Measurements from ENCODE around the gene MAD2L1BP. TPM values are rescaled to one million over a fixed set of nuclear protein-coding genes. Genes with fewer than 3 reads are reported as not detected.
"Not testable (repeated sequence)": the region's sequence is repeated elsewhere in the genome, so short reads cannot be mapped to it uniquely, and the experiment has no call there.

MAD2L1BP gene
- total RNA-seq, 1 experiment from 2014 or later = 44.2 TPM

DNA sequence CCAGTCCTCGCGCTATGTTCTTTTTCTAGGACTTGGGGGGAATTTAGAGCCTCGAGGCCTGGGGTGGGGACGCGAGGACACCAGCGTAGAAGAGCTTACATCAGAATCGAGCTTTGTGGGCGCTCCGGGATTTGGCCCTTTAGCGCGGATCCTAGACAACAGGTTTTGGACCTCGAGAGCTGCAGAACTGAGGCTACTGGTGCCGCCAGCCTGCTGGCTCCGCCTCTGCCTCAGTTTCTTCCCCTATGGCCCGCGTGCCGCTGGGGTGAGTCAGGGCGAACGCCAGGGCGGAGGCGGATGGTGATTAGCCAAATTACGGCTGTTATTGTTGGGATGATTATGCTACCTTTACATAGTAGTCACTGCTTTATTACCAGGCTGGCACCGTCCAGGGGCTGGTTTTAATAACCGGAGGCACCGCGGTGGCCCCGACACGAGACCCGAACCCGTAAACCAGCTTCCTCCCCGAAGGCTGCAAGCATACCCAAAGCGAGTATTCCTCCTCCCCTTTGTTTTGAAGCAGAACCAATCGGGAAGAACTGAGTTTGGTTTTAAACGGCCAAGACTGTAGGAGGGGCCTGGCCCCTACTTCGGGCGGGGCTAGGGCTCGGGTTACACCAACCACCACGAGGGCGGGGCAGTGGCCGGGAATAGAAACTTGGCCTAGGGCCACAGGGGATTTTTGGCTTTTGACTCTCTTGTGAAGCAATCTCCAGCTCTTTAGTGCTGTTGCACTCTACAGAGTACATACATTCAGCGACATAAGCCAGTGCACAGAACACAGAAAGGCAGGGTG lies 5.9 kb upstream of the MAD2L1BP start:
- BruUV-seq (replicated peaks) = TSS peak; percentile 93
- intact Hi-C loops (cut with micrococcal nuclease; ENCODE audit: unreplicated experiment) = no loop called here
- in situ Hi-C loops (cut with HindIII; ENCODE audit: low pct_unique_long_range_greater_than_20kb, low sequenced_read_pairs) = no loop called here
- peak; percentile 95 for DNase-seq (ENCODE audit: low read depth, low spot score)
- peak overlapping the region; percentile 92 for H3K27ac ChIP-seq (ENCODE audit: low read length)
- H3K4me1 ChIP-seq (ENCODE audit: control insufficient read depth, insufficient read depth, low read length) = peaks cover 21% of the 10 kb centered on the region
- H3K27me3 ChIP-seq (ENCODE audit: control insufficient read depth, insufficient read depth, low read length) = no peaks in the 10 kb centered on the region
- H3K9me3 ChIP-seq (ENCODE audit: control insufficient read depth, insufficient read depth, low read depth, low read length) = no peaks in the 10 kb centered on the region
- no peaks in the 10 kb centered on the region; the same call in 1 of the 2 replicates for H3K36me3 ChIP-seq (ENCODE audit: control insufficient read depth, insufficient read depth, low read length)
- TF ChIP-seq SIN3A (IDR thresholded peaks at IDR 0.05; ENCODE audit: borderline replicate concordance, insufficient read depth, low read depth, low read length) = 0 out of 2 replicates have a peak, but pooled peaks have one; percentile 16
- TF ChIP-seq CTCF (IDR thresholded peaks at IDR 0.05) = no peak
- TF ChIP-seq REST (IDR thresholded peaks at IDR 0.05; ENCODE audit: insufficient read depth in 1 of 2, low read depth in 2 of 2, low read length in 1 of 2) = no peak
- peak; percentile 61 for TF ChIP-seq POLR2AphosphoS5 (IDR thresholded peaks at IDR 0.05; ENCODE audit: low read depth, low read length)
- TF ChIP-seq TCF7L2 (IDR thresholded peaks at IDR 0.05; ENCODE audit: low read depth, low read length) = no peak
- ChIA-PET CTCF (interaction anchor here (0.7 to 1.1 kb wide), 2 partner anchors 23 to 451 kb away, joined by 3 to 8 read pairs; no protein-coding TSS in a partner anchor), POLR2A (interaction anchor here (0.9 kb wide), 1 partner anchor 24 kb away, joined by 4 read pairs; no protein-coding TSS in a partner anchor)
- peak; percentile 88 for ATAC-seq
- peak overlapping the region; percentile 86 to 93 for H3K4me3 ChIP-seq (ENCODE audit: low read depth in 2 of 2, low read length in 2 of 2)

- H3K4me1 ChIP-seq (ENCODE audit: control insufficient read depth, insufficient read depth, low read length) = peaks cover 26% of the 10 kb centered on the region
- BruUV-seq (replicated peaks) = no TSS peak
- intact Hi-C loops (cut with micrococcal nuclease; ENCODE audit: unreplicated experiment) = no loop called here
- POLR2A ChIA-PET = no interaction called here
- no peak for TF ChIP-seq POLR2AphosphoS5 (IDR thresholded peaks at IDR 0.05; ENCODE audit: low read depth, low read length)
- no peak for TF ChIP-seq TCF7L2 (IDR thresholded peaks at IDR 0.05; ENCODE audit: low read depth, low read length)
- no peak for TF ChIP-seq CTCF (IDR thresholded peaks at IDR 0.05)
- TF ChIP-seq REST (IDR thresholded peaks at IDR 0.05; ENCODE audit: insufficient read depth in 1 of 2, low read depth in 2 of 2, low read length in 1 of 2) = no peak
- TF ChIP-seq SIN3A (IDR thresholded peaks at IDR 0.05; ENCODE audit: borderline replicate concordance, insufficient read depth, low read depth, low read length) = no peak
- no peak for ATAC-seq
- in situ Hi-C loops (cut with HindIII; ENCODE audit: low pct_unique_long_range_greater_than_20kb, low sequenced_read_pairs) = no loop called here
- CTCF ChIA-PET = no interaction called here
- no peak overlapping the region for H3K4me3 ChIP-seq (ENCODE audit: low read depth in 2 of 2, low read length in 2 of 2)
- peak overlapping the region; percentile 92 for H3K27ac ChIP-seq (ENCODE audit: low read length)
- peaks cover 2% of the 10 kb centered on the region; the same call in 1 of the 2 replicates for H3K36me3 ChIP-seq (ENCODE audit: control insufficient read depth, insufficient read depth, low read length)
- no peaks in the 10 kb centered on the region for H3K9me3 ChIP-seq (ENCODE audit: control insufficient read depth, insufficient read depth, low read depth, low read length)
- no peak for DNase-seq (ENCODE audit: low read depth, low spot score)
- no peaks in the 10 kb centered on the region for H3K27me3 ChIP-seq (ENCODE audit: control insufficient read depth, insufficient read depth, low read length)
These were observed 4.5 kb upstream of the MAD2L1BP start for GRCh38 chr6:43630980-43631619.

GRCh38 chr6:43633002-43633401 lies 2.6 kb upstream of the MAD2L1BP start:
- CTCF ChIA-PET; DNase-seq (ENCODE audit: low read depth, low spot score): not testable (repeated sequence)
- POLR2A ChIA-PET = interaction anchor here (0.7 kb wide), 1 partner anchor 961 kb away, joined by 7 read pairs; no protein-coding TSS in a partner anchor

More at GRCh38 chr6:43633002-43633401, 2.6 kb upstream of the MAD2L1BP start:
- BruUV-seq (replicated peaks); H3K36me3 ChIP-seq (ENCODE audit: control insufficient read depth, insufficient read depth, low read length); intact Hi-C loops (cut with micrococcal nuclease; ENCODE audit: unreplicated experiment); H3K27ac ChIP-seq (ENCODE audit: low read length); H3K9me3 ChIP-seq (ENCODE audit: control insufficient read depth, insufficient read depth, low read depth, low read length); ATAC-seq; H3K27me3 ChIP-seq (ENCODE audit: control insufficient read depth, insufficient read depth, low read length); H3K4me3 ChIP-seq (ENCODE audit: low read depth in 2 of 2, low read length in 2 of 2); in situ Hi-C loops (cut with HindIII; ENCODE audit: low pct_unique_long_range_greater_than_20kb, low sequenced_read_pairs): not testable (repeated sequence)
- H3K4me1 ChIP-seq (ENCODE audit: control insufficient read depth, insufficient read depth, low read length) = peaks cover 20% of the 10 kb centered on the region

All from Panc1 (cell line).